ENCODE data around the gene ZNF182. TPM values are rescaled to one million over a fixed set of nuclear protein-coding genes. Genes with fewer than 3 reads are reported as not detected.
A peak's percentile ranks its signal among the peaks of the same experiment; 100 is the strongest.

Gene ZNF182
- total and polyA plus RNA-seq, 9 of the 15 experiments (the other 6 are each of a cell fraction or from before 2014, with no cell fraction given), result 0.59 to 5.0 (median 3.9) TPM

DNA sequence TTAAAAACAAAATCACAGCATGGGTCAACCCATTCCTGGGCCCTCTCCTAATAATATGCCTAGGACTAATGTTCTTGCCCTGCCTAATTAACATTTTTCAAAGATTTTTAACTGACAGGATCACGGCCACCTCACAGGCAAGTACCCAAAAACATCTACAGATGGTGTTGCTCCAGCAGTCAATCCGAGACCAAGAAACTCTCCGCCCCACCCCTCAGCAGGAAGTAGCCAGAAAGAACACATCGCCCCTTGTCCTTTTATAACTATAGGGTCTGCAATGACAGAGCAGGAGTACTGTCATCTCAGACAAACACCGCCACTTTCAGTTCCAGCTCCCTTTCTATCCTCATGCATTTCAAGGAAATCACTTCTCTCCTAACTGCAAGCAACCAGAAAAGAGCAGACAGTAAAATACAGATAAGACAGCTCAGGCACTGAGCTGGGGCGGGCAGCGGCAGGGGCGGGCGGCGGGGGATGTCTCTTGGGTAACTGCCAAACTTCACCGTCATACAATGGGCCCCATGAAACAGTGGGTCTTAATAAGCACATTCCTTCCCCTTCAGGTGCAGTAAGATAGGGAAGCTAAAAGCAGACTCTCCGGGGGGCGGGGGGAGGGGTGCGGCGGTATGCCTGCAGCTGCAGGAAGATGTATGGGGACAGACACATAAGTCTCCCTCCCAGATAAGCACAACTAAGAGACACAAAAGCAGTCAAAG lies 67.4 kb downstream of the ZNF182 start (continued):
- no peak for TF ChIP-seq RFX5 (IDR thresholded peaks at IDR 0.05; ENCODE audit: low read depth, low read length)
- no peak for TF ChIP-seq ZNF232 (CRISPR knock-in tag; IDR thresholded peaks at IDR 0.05)
- TF ChIP-seq SRSF1 (IDR thresholded peaks at IDR 0.05; ENCODE audit: low read depth, low read length), result no peak
- peak; percentile 62; the same call in 1 of the 2 replicates for TF ChIP-seq SMARCA4 (IDR thresholded peaks at IDR 0.05)
- TF ChIP-seq ZNF75A (CRISPR knock-in tag; IDR thresholded peaks at IDR 0.05), result no peak
- TF ChIP-seq HDAC8 (tag; IDR thresholded peaks at IDR 0.05), result no peak
- peak; percentile 52; the same call in 1 of the 2 replicates for TF ChIP-seq EP300 (IDR thresholded peaks at IDR 0.05; ENCODE audit: low read length)

DNA sequence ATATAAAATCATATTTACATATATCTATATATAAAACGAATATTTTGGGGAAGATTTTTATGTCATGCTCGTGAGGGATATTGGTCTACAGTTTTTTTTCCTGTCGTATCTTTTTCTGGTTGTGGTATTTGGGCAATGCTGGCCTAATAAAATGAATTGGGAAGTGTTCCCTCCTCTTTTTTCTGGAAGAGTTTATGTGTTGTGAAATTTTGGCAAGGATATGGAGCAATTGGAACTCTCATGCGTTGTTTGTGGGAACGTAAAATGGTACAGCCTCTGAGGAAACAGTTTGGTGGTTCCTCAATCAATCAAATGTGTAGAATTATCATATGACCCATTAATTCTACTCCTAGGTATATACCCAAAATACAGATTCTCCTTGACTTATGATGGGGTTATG lies 69.8 kb downstream of the ZNF182 start:
- DNase-seq (ENCODE audit: extremely low read depth in 1 of 4, low spot score in 3 of 4), result no peak
- BruUV-seq (replicated peaks), result no TSS peak
- Histone ChIP-seq H2AFZ (ENCODE audit: low read depth, low read length) (no peak overlapping the region), H3K9me1 (ENCODE audit: control insufficient read depth, insufficient read depth, low read length) (no peaks in the 10 kb centered on the region), H3K4me3 (no peak overlapping the region), H3K27me3 (ENCODE audit: control insufficient read depth in 2 of 2, insufficient read depth in 2 of 2, low read length in 2 of 2) (no peaks in the 10 kb centered on the region), H4K20me1 (replicated peaks; ENCODE audit: control insufficient read depth, insufficient read depth, low read length) (no peaks in the 10 kb centered on the region), H3K4me2 (ENCODE audit: insufficient read depth, low read length) (no peak overlapping the region), H3K27ac (ENCODE audit: extremely low read depth, low read depth, low read length) (no peak overlapping the region), H3K4me1 (replicated peaks in 1 of 2; ENCODE audit: control insufficient read depth in 2 of 2, insufficient read depth in 2 of 2, low read length in 2 of 2) (peaks cover 0 to 3% of the 10 kb centered on the region in 2 experiments; a peak in 3 of 5 replicates), H3K9ac (ENCODE audit: insufficient read depth in 1 of 2, low read depth in 2 of 2, low read length in 2 of 2) (no peak overlapping the region), H3K79me2 (ENCODE audit: control insufficient read depth, insufficient read depth, low read length) (no peaks in the 10 kb centered on the region), H3K36me3 (ENCODE audit: control insufficient read depth, insufficient read depth, low read length) (no peaks in the 10 kb centered on the region), H3K9me3 (replicated peaks; ENCODE audit: control insufficient read depth, insufficient read depth, low read depth, low read length) (no peaks in the 10 kb centered on the region)
- 44% methylated on average over 5 of the region's 5 CpGs for WGBS (ENCODE audit: insufficient coverage, low coverage, missing lambda C conversion rate)
- POLR2A ChIA-PET, result no interaction called here
- in situ Hi-C loops (cut with MboI), result no loop called here
- no peak for FAIRE-seq
- no peak for ATAC-seq
- intact Hi-C loops (cut with micrococcal nuclease), result no loop called here
- CTCF ChIA-PET (ENCODE audit: low intra/inter-chr PET ratio), result no interaction called here
- TF ChIP-seq, protein P1, sequence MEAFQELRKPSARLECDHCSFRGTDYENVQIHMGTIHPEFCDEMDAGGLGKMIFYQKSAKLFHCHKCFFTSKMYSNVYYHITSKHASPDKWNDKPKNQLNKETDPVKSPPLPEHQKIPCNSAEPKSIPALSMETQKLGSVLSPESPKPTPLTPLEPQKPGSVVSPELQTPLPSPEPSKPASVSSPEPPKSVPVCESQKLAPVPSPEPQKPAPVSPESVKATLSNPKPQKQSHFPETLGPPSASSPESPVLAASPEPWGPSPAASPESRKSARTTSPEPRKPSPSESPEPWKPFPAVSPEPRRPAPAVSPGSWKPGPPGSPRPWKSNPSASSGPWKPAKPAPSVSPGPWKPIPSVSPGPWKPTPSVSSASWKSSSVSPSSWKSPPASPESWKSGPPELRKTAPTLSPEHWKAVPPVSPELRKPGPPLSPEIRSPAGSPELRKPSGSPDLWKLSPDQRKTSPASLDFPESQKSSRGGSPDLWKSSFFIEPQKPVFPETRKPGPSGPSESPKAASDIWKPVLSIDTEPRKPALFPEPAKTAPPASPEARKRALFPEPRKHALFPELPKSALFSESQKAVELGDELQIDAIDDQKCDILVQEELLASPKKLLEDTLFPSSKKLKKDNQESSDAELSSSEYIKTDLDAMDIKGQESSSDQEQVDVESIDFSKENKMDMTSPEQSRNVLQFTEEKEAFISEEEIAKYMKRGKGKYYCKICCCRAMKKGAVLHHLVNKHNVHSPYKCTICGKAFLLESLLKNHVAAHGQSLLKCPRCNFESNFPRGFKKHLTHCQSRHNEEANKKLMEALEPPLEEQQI (IDR thresholded peaks at IDR 0.05), result no peak
- TF ChIP-seq HMG20A (CRISPR knock-in tag; conservative IDR thresholded peaks at IDR 0.05) (no peak), TOE1 (IDR thresholded peaks at IDR 0.05; ENCODE audit: borderline replicate concordance) (no peak), TOE1 (CRISPR knock-in tag; IDR thresholded peaks at IDR 0.05; ENCODE audit: borderline replicate concordance, low read depth) (no peak), ZNF436 (CRISPR knock-in tag; IDR thresholded peaks at IDR 0.05) (no peak), POLR2G (IDR thresholded peaks at IDR 0.05; ENCODE audit: low read depth, low read length) (no peak), ZNF717 (CRISPR knock-in tag; IDR thresholded peaks at IDR 0.05) (no peak)
- TF ChIP-seq, protein P2, sequence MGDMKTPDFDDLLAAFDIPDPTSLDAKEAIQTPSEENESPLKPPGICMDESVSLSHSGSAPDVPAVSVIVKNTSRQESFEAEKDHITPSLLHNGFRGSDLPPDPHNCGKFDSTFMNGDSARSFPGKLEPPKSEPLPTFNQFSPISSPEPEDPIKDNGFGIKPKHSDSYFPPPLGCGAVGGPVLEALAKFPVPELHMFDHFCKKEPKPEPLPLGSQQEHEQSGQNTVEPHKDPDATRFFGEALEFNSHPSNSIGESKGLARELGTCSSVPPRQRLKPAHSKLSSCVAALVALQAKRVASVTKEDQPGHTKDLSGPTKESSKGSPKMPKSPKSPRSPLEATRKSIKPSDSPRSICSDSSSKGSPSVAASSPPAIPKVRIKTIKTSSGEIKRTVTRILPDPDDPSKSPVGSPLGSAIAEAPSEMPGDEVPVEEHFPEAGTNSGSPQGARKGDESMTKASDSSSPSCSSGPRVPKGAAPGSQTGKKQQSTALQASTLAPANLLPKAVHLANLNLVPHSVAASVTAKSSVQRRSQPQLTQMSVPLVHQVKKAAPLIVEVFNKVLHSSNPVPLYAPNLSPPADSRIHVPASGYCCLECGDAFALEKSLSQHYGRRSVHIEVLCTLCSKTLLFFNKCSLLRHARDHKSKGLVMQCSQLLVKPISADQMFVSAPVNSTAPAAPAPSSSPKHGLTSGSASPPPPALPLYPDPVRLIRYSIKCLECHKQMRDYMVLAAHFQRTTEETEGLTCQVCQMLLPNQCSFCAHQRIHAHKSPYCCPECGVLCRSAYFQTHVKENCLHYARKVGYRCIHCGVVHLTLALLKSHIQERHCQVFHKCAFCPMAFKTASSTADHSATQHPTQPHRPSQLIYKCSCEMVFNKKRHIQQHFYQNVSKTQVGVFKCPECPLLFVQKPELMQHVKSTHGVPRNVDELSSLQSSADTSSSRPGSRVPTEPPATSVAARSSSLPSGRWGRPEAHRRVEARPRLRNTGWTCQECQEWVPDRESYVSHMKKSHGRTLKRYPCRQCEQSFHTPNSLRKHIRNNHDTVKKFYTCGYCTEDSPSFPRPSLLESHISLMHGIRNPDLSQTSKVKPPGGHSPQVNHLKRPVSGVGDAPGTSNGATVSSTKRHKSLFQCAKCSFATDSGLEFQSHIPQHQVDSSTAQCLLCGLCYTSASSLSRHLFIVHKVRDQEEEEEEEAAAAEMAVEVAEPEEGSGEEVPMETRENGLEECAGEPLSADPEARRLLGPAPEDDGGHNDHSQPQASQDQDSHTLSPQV (IDR thresholded peaks at IDR 0.05), result no peak

Data from K562 (cell line).